Small intestine (tissue), 7 donors: Measurements from ENCODE around the gene CCM2. TPM values are rescaled to one million over a fixed set of nuclear protein-coding genes. Genes with fewer than 3 reads are reported as not detected.

ENCODE experiments used
- DNase-seq, 2 donors: peaks; one replicate each; pipeline versions ENCODE4 v3.0.0 to v3.0.0-alpha.2; 2013
- FAIRE-seq: peaks from 2 replicates; lab custom pipeline; 2012; peaks lifted over from hg19 to GRCh38; lab: Jason Lieb, UNC
- H3K27ac ChIP-seq, 3 donors: one replicate each; pipeline ENCODE4 v1.5.1; 2013; ENCODE audit warnings: low read length in 2 of 3, mild to moderate bottlenecking in 2 of 3, control low read depth in 1 of 3, inconsistent platforms in 1 of 3, low read depth in 1 of 3, moderate library complexity in 1 of 3
- H3K27me3 ChIP-seq, 3 donors: one replicate each; pipeline ENCODE4 v1.6.1; 2013; ENCODE audit warnings: low read length in 3 of 3, inconsistent platforms in 1 of 3; ENCODE audit not compliant: control insufficient read depth in 3 of 3, insufficient read depth in 3 of 3
- H3K36me3 ChIP-seq, 3 donors: one replicate each; pipeline ENCODE4 v1.6.1; 2013; ENCODE audit warnings: low read length in 3 of 3, inconsistent platforms in 1 of 3, low read depth in 1 of 3, mild to moderate bottlenecking in 1 of 3, moderate library complexity in 1 of 3; ENCODE audit not compliant: control insufficient read depth in 3 of 3, insufficient read depth in 2 of 3
- H3K4me1 ChIP-seq, 3 donors: one replicate each; pipeline ENCODE4 v1.6.1; 2013; ENCODE audit warnings: low read length in 2 of 3, inconsistent platforms in 1 of 3, low read depth in 1 of 3, mild to moderate bottlenecking in 1 of 3, moderate library complexity in 1 of 3; ENCODE audit not compliant: control insufficient read depth in 3 of 3, insufficient read depth in 2 of 3
- H3K4me3 ChIP-seq, 3 donors: one replicate each; pipeline ENCODE4 v1.5.1; 2013; ENCODE audit warnings: low read length in 3 of 3, control low read depth in 1 of 3, inconsistent platforms in 1 of 3, low read depth in 1 of 3, mild to moderate bottlenecking in 1 of 3, moderate library complexity in 1 of 3
- H3K9me3 ChIP-seq, 2 donors: one replicate each; pipeline ENCODE4 v1.6.1; 2013; ENCODE audit warnings: low read depth in 1 of 2, low read length in 1 of 2; ENCODE audit not compliant: control insufficient read depth in 2 of 2, insufficient read depth in 1 of 2
- whole genome bisulfite sequencing, 3 donors: extraction: QIAGEN DNeasy Blood & Tissue Kit; methylation state at CpG; one replicate each; pipeline ENCODE4 v1.1.7; 2013; 5-methylcytosine and 5-hydroxymethylcytosine counted together
- polyA plus RNA-seq, 4 donors: library from polyadenylated mRNA; stranded (reverse) in 3 of 4; unstranded in 1 of 4; fragments of 200-250 nt in 3 of 4; fragments of 120-200 nt in 1 of 4; gene quantifications; one replicate each; pipeline versions ENCODE4 v1.2.1 to v1.2.3, GENCODE V29; 2013
- donor health status: healthy with polysubstance abuse.
- donor health status: control.
- donor health status: control.
- donor health status: Bipolar disorder and iron deficiency.
- donor health status: healthy.

CCM2 gene
- polyA plus RNA-seq, 4 donors: 17.8 to 32.3 (median 24.7) TPM

- Histone ChIP-seq H3K27ac (no peak overlapping the region), H3K4me1 (peaks cover 1 to 9% (median 5%) of the 10 kb centered on the region in 3 donors), H3K9me3 (no peaks in the 10 kb centered on the region), H3K4me3 (no peak overlapping the region), H3K36me3 (peaks cover 3 to 19% (median 4%) of the 10 kb centered on the region in 3 donors), H3K27me3 (no peaks in the 10 kb centered on the region)
- DNase-seq (peak; percentile 10 to 16), FAIRE-seq (no peak)
- 15 to 42% (median 26%) methylated on average over 6 of the region's 6 CpGs for WGBS, 3 donors
These were observed 35.9 kb downstream of the CCM2 start for GRCh38 chr7:45035893-45036292.

- H3K36me3 ChIP-seq: peaks cover 3 to 20% (median 4%) of the 10 kb centered on the region in 3 donors
- peaks cover 1 to 9% (median 5%) of the 10 kb centered on the region in 3 donors for H3K4me1 ChIP-seq
- DNase-seq (peak in 1 of 2 donors; percentile 31), FAIRE-seq (no peak)
- no peak overlapping the region for H3K4me3 ChIP-seq
- H3K27ac ChIP-seq: no peak overlapping the region
- H3K9me3 ChIP-seq: no peaks in the 10 kb centered on the region
- H3K27me3 ChIP-seq: no peaks in the 10 kb centered on the region
- 15 to 46% (median 38%) methylated on average over 3 of the region's 3 CpGs for WGBS, 3 donors
These were observed 36.3 kb downstream of the CCM2 start for GRCh38 chr7:45036317-45036716.

DNA sequence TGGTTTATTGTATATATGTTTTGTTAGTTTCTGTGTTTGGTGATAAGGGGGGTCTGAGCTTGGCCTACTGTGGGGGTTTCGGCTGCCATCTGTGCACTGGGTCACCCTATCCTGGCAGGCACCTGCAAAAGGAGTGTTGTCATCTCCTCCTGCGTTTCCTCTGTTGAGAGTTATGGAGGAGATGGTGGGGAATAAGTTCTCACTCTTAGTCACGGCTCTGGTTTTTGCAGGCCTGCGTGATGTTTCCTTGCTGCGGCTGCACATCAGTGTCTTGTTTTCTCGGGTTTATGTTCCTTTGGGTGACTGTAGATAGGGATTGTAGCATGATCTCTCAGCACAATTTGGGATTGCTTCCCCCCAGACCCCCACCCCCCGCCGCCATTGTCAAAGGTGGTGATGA lies 36.8 kb downstream of the CCM2 start:
- WGBS, 3 donors: 72 to 77% (median 74%) methylated on average over 8 of the region's 8 CpGs
- no peaks in the 10 kb centered on the region for H3K9me3 ChIP-seq
- DNase-seq (no peak), FAIRE-seq (no peak)
- no peak overlapping the region for H3K4me3 ChIP-seq
- H3K4me1 ChIP-seq: peaks cover 1 to 9% (median 5%) of the 10 kb centered on the region in 3 donors
- peaks cover 3 to 24% (median 7%) of the 10 kb centered on the region in 3 donors for H3K36me3 ChIP-seq
- H3K27ac ChIP-seq: no peak overlapping the region
- no peaks in the 10 kb centered on the region for H3K27me3 ChIP-seq

- FAIRE-seq: no peak
- 94 to 97% (median 97%) methylated on average over 5 of the region's 5 CpGs for WGBS, 3 donors
These were observed 37.9 kb downstream of the CCM2 start for GRCh38 chr7:45037876-45038275.

DNA sequence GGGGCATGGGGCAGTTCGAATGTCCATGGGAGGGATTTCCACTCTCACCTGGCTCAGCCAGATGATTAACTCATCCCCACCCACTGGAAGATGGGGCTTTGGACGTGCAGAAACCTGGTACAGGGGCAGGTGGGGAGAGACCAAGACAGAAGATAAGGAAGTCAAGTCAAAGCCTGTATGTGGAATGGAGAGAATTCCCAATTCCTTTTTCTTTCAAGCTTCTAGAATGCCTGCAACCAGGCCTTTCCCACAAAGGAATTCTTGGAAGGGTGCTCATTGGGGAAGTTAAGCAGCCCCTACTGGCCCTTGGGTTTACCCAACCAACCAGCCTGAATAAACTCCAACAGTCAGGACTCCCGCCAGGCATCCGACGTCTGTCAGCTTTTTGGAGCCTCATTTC lies 39.1 kb downstream of the CCM2 start:
- Histone ChIP-seq H3K36me3 (peaks cover 5 to 20% (median 7%) of the 10 kb centered on the region in 3 donors), H3K27me3 (no peaks in the 10 kb centered on the region), H3K4me3 (no peak overlapping the region), H3K4me1 (peaks cover 1 to 6% (median 5%) of the 10 kb centered on the region in 3 donors), H3K9me3 (no peaks in the 10 kb centered on the region), H3K27ac (no peak overlapping the region)
- WGBS, 3 donors: 90 to 97% (median 95%) methylated on average over 5 of the region's 5 CpGs
- FAIRE-seq: no peak
- no peak for DNase-seq

More at GRCh38 chr7:45037876-45038275, 37.9 kb downstream of the CCM2 start:
- no peaks in the 10 kb centered on the region for H3K9me3 ChIP-seq
- H3K4me3 ChIP-seq: no peak overlapping the region
- H3K27ac ChIP-seq: no peak overlapping the region
- no peaks in the 10 kb centered on the region for H3K27me3 ChIP-seq
- DNase-seq: no peak
- peaks cover 1 to 9% (median 5%) of the 10 kb centered on the region in 3 donors for H3K4me1 ChIP-seq
- H3K36me3 ChIP-seq: peaks cover 3 to 22% (median 7%) of the 10 kb centered on the region in 3 donors

DNA sequence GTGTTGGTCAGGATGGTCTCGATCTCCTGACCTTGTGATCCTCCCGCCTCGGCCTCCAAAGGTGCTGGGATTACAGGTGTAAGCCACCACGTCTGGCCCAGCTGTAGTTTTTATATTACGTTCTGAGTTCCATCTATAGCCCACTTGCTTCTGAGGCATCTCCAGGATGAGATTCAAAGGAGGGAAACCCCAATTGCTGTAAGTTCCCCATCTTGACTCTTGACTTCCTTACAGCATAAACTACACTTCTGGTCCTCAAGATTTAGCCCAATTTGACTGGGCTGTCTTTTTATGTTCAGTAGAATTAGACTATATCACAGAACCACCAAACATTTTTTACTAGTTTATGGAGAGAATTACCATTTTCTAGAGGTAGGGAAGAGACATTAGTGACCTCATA lies 44.3 kb downstream of the CCM2 start:
- H3K27ac ChIP-seq: no peak overlapping the region
- H3K36me3 ChIP-seq: peaks cover 2 to 22% (median 3%) of the 10 kb centered on the region in 3 donors
- H3K4me3 ChIP-seq: no peak overlapping the region
- WGBS, 3 donors: 74 to 93% (median 77%) methylated on average over 5 of the region's 5 CpGs
- H3K4me1 ChIP-seq: no peaks in the 10 kb centered on the region
- DNase-seq (no peak), FAIRE-seq (no peak)
- no peaks in the 10 kb centered on the region for H3K27me3 ChIP-seq
- no peaks in the 10 kb centered on the region for H3K9me3 ChIP-seq

DNA sequence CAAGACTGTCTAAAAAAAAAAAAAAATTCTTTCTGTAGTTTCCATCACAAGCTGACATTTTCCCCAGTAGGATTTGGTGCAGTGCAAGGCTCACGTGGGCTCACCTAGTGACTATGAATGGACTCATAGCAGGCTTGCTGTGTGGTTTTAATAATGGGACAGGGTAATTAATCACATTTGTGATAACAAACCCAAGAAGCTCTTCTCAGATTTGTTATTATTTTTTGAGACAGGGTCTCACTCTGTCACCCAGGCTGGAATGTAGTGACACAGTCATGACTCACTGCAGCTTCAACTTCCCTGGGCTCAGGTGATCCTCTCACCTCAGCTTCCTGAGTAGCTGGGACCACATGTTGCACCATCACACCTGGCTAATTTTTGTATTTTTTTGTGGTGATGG lies 48.7 kb downstream of the CCM2 start:
- Histone ChIP-seq H3K36me3 (peaks cover 0 to 25% (median 4%) of the 10 kb centered on the region in 3 donors), H3K9me3 (no peaks in the 10 kb centered on the region), H3K27ac (no peak overlapping the region), H3K27me3 (no peaks in the 10 kb centered on the region), H3K4me3 (no peak overlapping the region), H3K4me1 (no peaks in the 10 kb centered on the region)
- WGBS, 3 donors: 91 to 100% (median 100%) methylated on average over 1 of the region's 1 CpG
- DNase-seq (no peak), FAIRE-seq (no peak)

DNA sequence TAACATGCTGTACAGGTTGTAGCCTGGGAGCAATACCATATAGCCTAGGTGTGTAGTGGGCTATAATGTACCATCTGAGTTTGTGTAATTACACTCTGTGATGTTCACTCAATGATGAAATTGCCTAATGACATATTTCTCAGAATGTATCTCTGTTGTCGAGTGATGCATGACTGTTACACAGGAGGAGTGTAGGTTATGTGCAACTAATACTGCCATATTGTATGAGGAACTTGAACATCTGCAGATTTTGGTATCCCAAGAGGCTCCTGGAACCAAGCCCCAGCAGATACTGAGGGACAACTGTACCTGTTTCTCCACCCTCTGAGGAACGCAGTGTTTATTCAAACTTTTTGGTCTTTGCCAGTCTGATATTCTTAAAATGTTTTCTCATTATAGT lies 50.2 kb downstream of the CCM2 start:
- DNase-seq (no peak), FAIRE-seq (no peak)
- Histone ChIP-seq H3K27me3 (no peaks in the 10 kb centered on the region), H3K4me1 (no peaks in the 10 kb centered on the region), H3K36me3 (peaks cover 0 to 25% (median 3%) of the 10 kb centered on the region in 3 donors), H3K27ac (no peak overlapping the region), H3K4me3 (no peak overlapping the region), H3K9me3 (no peaks in the 10 kb centered on the region)
- 91 to 98% (median 92%) methylated on average over 2 of the region's 2 CpGs for WGBS, 3 donors

- DNase-seq (no peak), FAIRE-seq (no peak)
- WGBS, 3 donors: 83 to 96% (median 89%) methylated on average over 3 of the region's 3 CpGs
- no peaks in the 10 kb centered on the region for H3K27me3 ChIP-seq
- no peak overlapping the region for H3K4me3 ChIP-seq
- H3K36me3 ChIP-seq: peaks cover 0 to 25% (median 3%) of the 10 kb centered on the region in 3 donors
- no peak overlapping the region for H3K27ac ChIP-seq
- no peaks in the 10 kb centered on the region for H3K9me3 ChIP-seq
- H3K4me1 ChIP-seq: no peaks in the 10 kb centered on the region
These were observed 52.0 kb downstream of the CCM2 start for GRCh38 chr7:45052011-45052410.
